NCI-H187 (cell line): ENCODE measurements around the gene ETHE1.

Source experiments
- DNase-seq, 2 experiments: peaks; one replicate each; lab custom pipeline; 2025; lab: John Stamatoyannopoulos, UW

Gene ETHE1

GRCh38 chr19:43464134-43464775 lies 62.7 kb downstream of the ETHE1 start:
- DNase-seq, result no peak

GRCh38 chr19:43463381-43464133 lies 63.4 kb downstream of the ETHE1 start:
- DNase-seq, result peak; percentile 38 to 43

GRCh38 chr19:43462785-43463380 lies 64.1 kb downstream of the ETHE1 start:
- no peak for DNase-seq

GRCh38 chr19:43462383-43462782 lies 64.6 kb downstream of the ETHE1 start:
- DNase-seq, result no peak

- DNase-seq, result no peak
Observed at GRCh38 chr19:43461303-43461702, 65.7 kb downstream of the ETHE1 start.

GRCh38 chr19:43460362-43461016 lies 66.5 kb downstream of the ETHE1 start:
- DNase-seq, result no peak

- DNase-seq, result no peak
Observed at GRCh38 chr19:43457809-43458208, 69.2 kb downstream of the ETHE1 start.
